SK-N-SH (cell line): ENCODE measurements around the gene WEE2. TPM values are rescaled to one million over a fixed set of nuclear protein-coding genes. Genes with fewer than 3 reads are reported as not detected.

Source experiments
- CTCF ChIA-PET: fragments of 300-600, 350-600 bp; formaldehyde crosslinking; extraction: SDS; loops from one replicate; lab custom pipeline; 2021; lab: Yijun Ruan, JAX
- POLR2A ChIA-PET: fragments of 350-600 bp; sonication (Branson Sonifier 250); formaldehyde crosslinking; extraction: SDS; loops from one replicate; lab custom pipeline; 2020; ENCODE audit warnings: antibody characterized with exemption, inconsistent platforms; lab: Yijun Ruan, JAX
- DNase-seq: peaks from one replicate; pipeline ENCODE4 v3.0.0; 2012
- H2AFZ ChIP-seq: fragments of 200-600 bp; sonication (generic); 2 replicates; pipeline ENCODE4 v1.8.1; 2016; ENCODE audit warnings: antibody characterized with exemption, mild to moderate bottlenecking, low read depth
- H3F3A ChIP-seq: fragments of 200-600 bp; sonication (generic); replicated peaks from 2 replicates; pipeline ENCODE3; 2016; ENCODE audit warnings: antibody characterized with exemption, mild to moderate bottlenecking; ENCODE audit not compliant: insufficient read depth
- H3K27ac ChIP-seq, 2 experiments: fragments of 200-500 bp in 1 of 2; fragments of 200-600 bp in 1 of 2; sonication (Bioruptor generic) in 1 of 2; sonication (generic), shearing (Covaris generic) in 1 of 2; 2 replicates each; pipeline versions ENCODE4 v1.5.1 to v1.6.1; 2014 to 2016; ENCODE audit warnings: low read depth in 2 of 2, inconsistent platforms in 1 of 2, low read length in 1 of 2, mild to moderate bottlenecking in 1 of 2, mixed read lengths in 1 of 2
- H3K27me3 ChIP-seq: fragments of 200-600 bp; sonication (generic), shearing (Covaris generic); 2 replicates; pipeline ENCODE4 v1.6.1; 2016; ENCODE audit warnings: mixed run types; ENCODE audit not compliant: insufficient read depth
- H3K36me3 ChIP-seq, 2 experiments: fragments of 200-500 bp in 1 of 2; fragments of 200-600 bp in 1 of 2; sonication (Bioruptor generic) in 1 of 2; sonication (generic) in 1 of 2; replicated peaks in 1 of 2; 2 replicates each; pipeline versions ENCODE3 to v1.5.1; 2014 to 2016; ENCODE audit warnings: low read length in 1 of 2, mild to moderate bottlenecking in 1 of 2; ENCODE audit not compliant: insufficient read depth in 2 of 2, control insufficient read depth in 1 of 2
- H3K4me1 ChIP-seq, 2 experiments: fragments of 200-500 bp in 1 of 2; fragments of 200-600 bp in 1 of 2; sonication (Bioruptor generic) in 1 of 2; sonication (generic), shearing (Covaris generic) in 1 of 2; 2 replicates each; pipeline versions ENCODE4 v1.5.1 to v1.6.1; 2014 to 2016; ENCODE audit warnings: low read depth in 1 of 2, low read length in 1 of 2, mixed run types in 1 of 2; ENCODE audit not compliant: insufficient read depth in 2 of 2, control insufficient read depth in 1 of 2
- H3K4me2 ChIP-seq: fragments of 200-600 bp; sonication (generic), shearing (Covaris generic); 2 replicates; pipeline ENCODE4 v1.6.1; 2017; ENCODE audit warnings: mixed run types
- H3K4me3 ChIP-seq, 2 experiments: fragments of 200-500 bp in 1 of 2; fragments of 200-600 bp in 1 of 2; sonication (Bioruptor generic) in 1 of 2; sonication (generic), shearing (Covaris generic) in 1 of 2; 2 replicates each; pipeline versions ENCODE4 v1.5.1 to v1.8.1; 2014 to 2016; ENCODE audit warnings: low read depth in 2 of 2, inconsistent platforms in 1 of 2, low read length in 1 of 2, mild to moderate bottlenecking in 1 of 2, mixed read lengths in 1 of 2, moderate library complexity in 1 of 2
- H3K79me2 ChIP-seq: fragments of 200-600 bp; sonication (generic); 2 replicates; pipeline ENCODE4 v1.8.1; 2017; ENCODE audit warnings: mild to moderate bottlenecking; ENCODE audit not compliant: insufficient read depth
- H3K9ac ChIP-seq: fragments of 200-600 bp; sonication (generic); 2 replicates; pipeline ENCODE4 v1.6.1; 2017; ENCODE audit warnings: mixed run types
- H3K9me2 ChIP-seq: fragments of 200-600 bp; sonication (generic); 2 replicates; pipeline ENCODE4 v1.6.1; 2017; ENCODE audit warnings: mixed run types
- H3K9me3 ChIP-seq: fragments of 200-600 bp; sonication (generic); 2 replicates; pipeline ENCODE4 v1.6.1; 2017; ENCODE audit warnings: mixed run types, mild to moderate bottlenecking, moderate library complexity
- H4K20me1 ChIP-seq: fragments of 200-600 bp; sonication (generic); 2 replicates; pipeline ENCODE4 v1.6.1; 2017; ENCODE audit warnings: mild to moderate bottlenecking, mixed run types; ENCODE audit not compliant: insufficient read depth
- CTCF ChIP-seq: fragments of 200-600 bp; sonication (generic); IDR thresholded peaks from 2 replicates; pipeline ENCODE4 v1.6.1; 2017; ENCODE audit warnings: antibody characterized with exemption, mild to moderate bottlenecking, moderate library complexity
- EP300 ChIP-seq, 2 experiments: IDR thresholded peaks; 2 replicates each; pipeline versions ENCODE4 v1.4.0 to v1.6.1; 2012; ENCODE audit warnings: borderline replicate concordance in 1 of 2, low read depth in 1 of 2, low read length in 1 of 2
- EZH2phosphoT487 ChIP-seq: fragments of 200-600 bp; sonication (generic); IDR thresholded peaks from 2 replicates; pipeline ENCODE4 v1.6.1; 2017; ENCODE audit warnings: low read depth, mixed run types, mild to moderate bottlenecking, antibody characterized with exemption, moderate library complexity, borderline replicate concordance
- IRF3 ChIP-seq: fragments of 150-350 bp; IDR thresholded peaks from 2 replicates; pipeline ENCODE4 v1.6.1; 2016; ENCODE audit warnings: mild to moderate bottlenecking, low read depth, low read length
- JUND ChIP-seq: IDR thresholded peaks from 2 replicates; pipeline ENCODE4 v1.4.0; 2012
- MAX ChIP-seq: IDR thresholded peaks from 2 replicates; pipeline ENCODE4 v1.4.0; 2012; ENCODE audit warnings: low read depth
- NFIC ChIP-seq: IDR thresholded peaks from 2 replicates; pipeline ENCODE4 v1.4.0; 2012; ENCODE audit warnings: borderline replicate concordance
- PBX3 ChIP-seq: IDR thresholded peaks from 2 replicates; pipeline ENCODE4; 2012
- RXRA ChIP-seq: IDR thresholded peaks from 2 replicates; pipeline ENCODE4 v1.4.0; 2012; ENCODE audit warnings: low read depth, mild to moderate bottlenecking, borderline replicate concordance
- USF1 ChIP-seq: IDR thresholded peaks from 2 replicates; pipeline ENCODE4 v1.4.0; 2012; ENCODE audit warnings: low read depth, borderline replicate concordance
- USF2 ChIP-seq: fragments of 150-350 bp; IDR thresholded peaks from 2 replicates; pipeline ENCODE4 v1.6.1; 2017; ENCODE audit warnings: antibody characterized with exemption, low read length, low read depth, borderline replicate concordance
- YY1 ChIP-seq: IDR thresholded peaks from 2 replicates; pipeline ENCODE4 v1.4.0; 2012; ENCODE audit warnings: low read depth, mild to moderate bottlenecking
- WGBS: methylation state at CpG from one replicate; pipeline ENCODE4 v1.1.6; 2017; ENCODE audit warnings: low lambda C conversion rate; 5-methylcytosine and 5-hydroxymethylcytosine counted together
- polyA plus RNA-seq, 3 experiments: library from polyadenylated mRNA; depleted of rRNA; stranded (reverse); fragments of >200 nt; gene quantifications; 2 replicates each; pipeline ENCODE4 v1.2.3, GENCODE V29; 2012

The WEE2 gene
- polyA plus RNA-seq, 1 of the 3 experiments (the other 2 are of a cell fraction): not detected

GRCh38 chr7:141709318-141709717, 1.2 kb downstream of the WEE2 start (continued):
- TF ChIP-seq MAX: no peak
- no peak for TF ChIP-seq EP300 (IDR thresholded peaks at IDR 0.05; ENCODE audit: borderline replicate concordance in 1 of 2, low read depth in 1 of 2, low read length in 1 of 2)

GRCh38 chr7:141709749-141710148, 1.6 kb downstream of the WEE2 start:
- ChIA-PET CTCF (interaction anchor here (1.1 to 3.2 kb wide), 3 partner anchors 21 to 46 kb away, joined by 3 to 22 read pairs (median 4); partner anchors contain the start of gene SSBP1), POLR2A (no interaction called here)
- H3K9ac ChIP-seq: no peak overlapping the region
- H4K20me1 ChIP-seq: no peaks in the 10 kb centered on the region
- peaks cover 0 to 5% of the 10 kb centered on the region in 2 experiments for H3K36me3 ChIP-seq
- no peaks in the 10 kb centered on the region for H3K9me3 ChIP-seq
- no peaks in the 10 kb centered on the region for H3K79me2 ChIP-seq
- H3K4me1 ChIP-seq: no peaks in the 10 kb centered on the region
- H3K4me2 ChIP-seq: no peak overlapping the region
- H3K9me2 ChIP-seq: no peaks in the 10 kb centered on the region
- peaks cover 4% of the 10 kb centered on the region for H3F3A ChIP-seq
- TF ChIP-seq JUND: no peak
- TF ChIP-seq PBX3: no peak
- TF ChIP-seq IRF3: no peak
- TF ChIP-seq YY1: no peak
- TF ChIP-seq CTCF: no peak
- TF ChIP-seq NFIC: no peak
- no peak for TF ChIP-seq EZH2phosphoT487
- TF ChIP-seq USF2: no peak
- no peak for TF ChIP-seq USF1
- no peak for TF ChIP-seq RXRA
- no peak overlapping the region for H3K27ac ChIP-seq
- no peak for DNase-seq
- H2AFZ ChIP-seq: no peak overlapping the region
- H3K4me3 ChIP-seq: no peak overlapping the region
- no peaks in the 10 kb centered on the region for H3K27me3 ChIP-seq
- WGBS: 78% methylated on average over 4 of the region's 4 CpGs
